GM06990 (cell line): Measurements from ENCODE around the gene DYRK2.

ENCODE experiments used
- DNase-seq: peaks from one replicate; pipeline ENCODE4 v3.0.0-alpha.2; 2011; ENCODE audit not compliant: insufficient read length; ENCODE audit errors: extremely low read depth
- H3K27me3 ChIP-seq: replicated peaks from 2 replicates; pipeline ENCODE4 v1.6.0; 2011; ENCODE audit warnings: low read length; ENCODE audit not compliant: control insufficient read depth, insufficient read depth
- H3K36me3 ChIP-seq: 2 replicates; pipeline ENCODE4 v1.5.1; 2011; ENCODE audit warnings: low read length; ENCODE audit not compliant: control insufficient read depth, insufficient read depth
- H3K4me3 ChIP-seq: replicated peaks from 2 replicates; pipeline ENCODE4 v1.5.1; 2011; ENCODE audit warnings: low read depth, mild to moderate bottlenecking, control low read depth, low read length
- TF ChIP-seq, protein P1 (sequence below): IDR thresholded peaks from 2 replicates; pipeline ENCODE4 v1.5.1; 2011; ENCODE audit warnings: low read length, control low read depth, mild to moderate bottlenecking, inconsistent platforms; ENCODE audit not compliant: insufficient read depth, poor library complexity, severe bottlenecking

The DYRK2 gene

DNA sequence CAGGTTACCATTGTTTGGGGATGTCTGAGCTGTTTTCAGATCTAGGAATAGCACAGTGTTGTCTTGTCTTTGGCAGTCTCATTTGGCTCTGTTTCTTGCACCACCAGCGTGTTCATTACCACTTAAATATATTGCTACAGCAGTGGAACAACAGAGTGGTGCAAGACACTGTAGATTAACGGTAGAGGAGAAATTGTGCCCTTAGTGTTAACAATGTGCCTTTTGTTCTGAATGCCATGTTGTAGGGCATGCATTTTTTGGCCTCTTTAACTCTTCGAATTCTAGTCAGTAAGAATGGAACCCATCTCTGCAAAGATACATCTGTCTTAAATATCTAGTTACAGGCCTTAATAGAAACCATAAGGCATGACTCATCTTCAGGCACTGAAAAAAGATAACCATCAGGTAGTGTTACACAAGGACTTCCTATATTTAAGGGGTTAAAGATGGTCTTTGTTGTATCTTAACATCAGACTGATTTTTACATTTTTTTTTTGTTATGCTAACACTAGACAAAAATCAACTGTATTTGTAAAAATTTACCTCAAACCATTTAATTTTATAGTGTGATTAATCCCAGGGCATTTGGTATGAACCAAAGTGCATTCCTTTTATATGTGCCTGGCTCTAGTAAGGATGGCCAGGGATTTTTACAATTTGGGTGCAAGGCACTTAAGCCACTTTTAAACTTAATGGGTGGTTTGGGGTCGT lies 12.9 kb downstream of the DYRK2 start:
- DNase-seq: no peak
- Histone ChIP-seq H3K4me3 (no peak overlapping the region), H3K27me3 (no peaks in the 10 kb centered on the region), H3K36me3 (peaks cover 12% of the 10 kb centered on the region)
- TF ChIP-seq, protein P1, sequence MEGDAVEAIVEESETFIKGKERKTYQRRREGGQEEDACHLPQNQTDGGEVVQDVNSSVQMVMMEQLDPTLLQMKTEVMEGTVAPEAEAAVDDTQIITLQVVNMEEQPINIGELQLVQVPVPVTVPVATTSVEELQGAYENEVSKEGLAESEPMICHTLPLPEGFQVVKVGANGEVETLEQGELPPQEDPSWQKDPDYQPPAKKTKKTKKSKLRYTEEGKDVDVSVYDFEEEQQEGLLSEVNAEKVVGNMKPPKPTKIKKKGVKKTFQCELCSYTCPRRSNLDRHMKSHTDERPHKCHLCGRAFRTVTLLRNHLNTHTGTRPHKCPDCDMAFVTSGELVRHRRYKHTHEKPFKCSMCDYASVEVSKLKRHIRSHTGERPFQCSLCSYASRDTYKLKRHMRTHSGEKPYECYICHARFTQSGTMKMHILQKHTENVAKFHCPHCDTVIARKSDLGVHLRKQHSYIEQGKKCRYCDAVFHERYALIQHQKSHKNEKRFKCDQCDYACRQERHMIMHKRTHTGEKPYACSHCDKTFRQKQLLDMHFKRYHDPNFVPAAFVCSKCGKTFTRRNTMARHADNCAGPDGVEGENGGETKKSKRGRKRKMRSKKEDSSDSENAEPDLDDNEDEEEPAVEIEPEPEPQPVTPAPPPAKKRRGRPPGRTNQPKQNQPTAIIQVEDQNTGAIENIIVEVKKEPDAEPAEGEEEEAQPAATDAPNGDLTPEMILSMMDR: no peak

DNA sequence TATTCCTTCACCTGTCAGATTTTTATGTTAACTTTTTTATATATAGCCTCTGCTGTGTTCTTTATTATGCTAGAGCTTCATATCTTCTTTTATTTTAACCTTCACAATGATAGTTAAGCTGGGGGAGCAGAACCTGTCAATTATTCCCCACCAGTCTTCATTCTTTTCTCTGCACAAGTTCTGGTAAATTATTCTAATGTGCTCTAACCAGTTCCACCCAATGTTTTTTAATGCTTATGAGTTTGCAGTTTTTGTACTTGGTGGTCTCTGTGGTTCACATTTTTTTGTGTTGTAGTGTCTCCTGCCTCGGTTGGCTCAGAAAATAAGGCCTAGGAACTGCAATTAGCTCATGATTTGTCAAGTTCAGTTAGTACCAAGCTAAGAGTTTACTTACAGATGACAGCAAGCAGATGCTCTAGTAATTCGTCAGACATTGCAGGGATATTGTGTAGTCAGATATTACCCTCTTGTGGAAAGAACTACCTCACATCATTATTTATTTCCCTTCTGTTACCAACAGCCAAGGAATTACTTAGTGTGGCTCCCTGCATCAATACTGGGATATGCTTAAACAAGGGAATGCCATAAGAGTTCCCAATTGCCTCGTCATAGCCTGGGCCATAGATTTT lies 14.5 kb downstream of the DYRK2 start:
- Histone ChIP-seq H3K36me3 (peaks cover 3% of the 10 kb centered on the region), H3K4me3 (no peak overlapping the region), H3K27me3 (no peaks in the 10 kb centered on the region)
- TF ChIP-seq, protein P1: no peak
- no peak for DNase-seq

DNA sequence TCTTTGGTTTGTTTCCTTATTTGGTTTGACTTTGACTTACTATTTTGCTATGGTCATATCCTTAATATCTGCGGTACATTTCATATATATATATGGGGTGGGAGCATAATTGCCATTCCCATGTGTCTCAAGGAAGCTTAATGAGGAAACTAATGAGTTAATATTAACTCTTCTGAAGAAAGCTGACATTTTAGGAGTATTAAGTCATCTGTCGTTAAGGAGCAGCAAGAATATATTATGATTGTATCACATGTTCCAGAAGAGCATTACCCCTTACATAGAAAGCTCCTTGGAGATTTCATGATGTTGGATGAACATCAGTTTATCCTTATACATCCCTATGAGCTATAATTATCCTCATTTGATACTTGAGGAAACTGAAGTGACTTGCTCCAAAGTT lies 15.6 kb downstream of the DYRK2 start:
- H3K4me3 ChIP-seq: no peak overlapping the region
- TF ChIP-seq, protein P1: no peak
- DNase-seq: no peak
- no peaks in the 10 kb centered on the region for H3K36me3 ChIP-seq
- no peaks in the 10 kb centered on the region for H3K27me3 ChIP-seq

GRCh38 chr12:67665679-67666078 lies 17.1 kb downstream of the DYRK2 start:
- DNase-seq: no peak
- H3K36me3 ChIP-seq: no peaks in the 10 kb centered on the region
- TF ChIP-seq, protein P1: no peak
- no peaks in the 10 kb centered on the region for H3K27me3 ChIP-seq
- H3K4me3 ChIP-seq: no peak overlapping the region

GRCh38 chr12:67666605-67667004 lies 18.1 kb downstream of the DYRK2 start:
- H3K4me3 ChIP-seq: no peak overlapping the region
- no peak for DNase-seq
- TF ChIP-seq, protein P1: no peak
- H3K27me3 ChIP-seq: no peaks in the 10 kb centered on the region
- no peaks in the 10 kb centered on the region for H3K36me3 ChIP-seq
